HG03439 (cell line): ENCODE measurements around the gene TRIM7.
A peak's percentile ranks its signal among the peaks of the same experiment; 100 is the strongest.

Experiments used
- ATAC-seq: cut with Tn5 transposase; IDR thresholded peaks from one replicate; pipeline ENCODE4 v1.9.1; 2021; ENCODE audit warnings: mild to moderate bottlenecking, moderate library complexity; ENCODE audit not compliant: unreplicated experiment

The TRIM7 gene

DNA sequence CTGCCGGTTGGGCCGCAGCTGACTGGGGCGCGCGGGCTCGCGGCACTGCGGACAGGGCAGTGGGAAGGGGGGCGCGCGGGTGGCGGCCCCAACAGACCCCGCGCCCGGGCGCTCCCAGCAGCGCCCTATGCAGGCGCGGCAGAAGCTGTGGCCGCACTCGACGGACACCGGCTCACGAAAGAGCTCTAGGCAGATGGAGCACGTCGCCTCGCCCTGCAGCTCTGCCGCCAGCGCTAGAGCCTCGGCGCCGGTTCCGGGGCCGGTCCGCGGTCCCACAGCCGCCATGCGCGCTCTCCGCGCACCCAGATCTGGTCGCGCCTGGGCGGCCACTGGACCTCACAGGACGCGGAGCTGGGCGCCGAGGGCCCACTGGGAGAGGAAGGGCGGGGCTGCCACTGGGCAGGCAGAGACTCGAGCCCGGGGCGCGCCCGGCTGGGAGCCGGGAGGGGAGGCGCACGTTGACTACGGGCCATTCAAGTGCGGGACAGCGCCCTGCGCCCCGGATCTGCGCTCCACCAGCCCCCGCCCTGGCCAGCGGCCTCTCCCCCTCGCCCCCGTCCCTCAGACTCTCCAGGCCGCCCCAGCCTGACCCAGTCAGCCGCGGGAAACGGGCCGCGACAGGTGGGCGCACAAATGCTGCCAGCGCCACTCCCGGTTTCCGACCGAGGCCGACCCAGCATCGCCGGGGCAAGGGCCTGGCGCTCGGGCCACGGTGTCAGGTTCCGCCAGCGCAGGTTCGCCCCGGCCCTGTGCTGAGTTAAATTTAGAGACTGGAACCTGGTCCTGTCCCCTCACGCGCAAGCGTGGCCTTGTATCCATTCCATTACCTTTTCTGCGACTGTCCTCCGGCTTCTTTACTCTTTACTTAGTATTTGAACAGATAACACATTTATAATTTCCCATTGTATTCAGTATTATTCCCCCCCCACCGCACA is at the start of gene TRIM7:
Gene TRIM7 (minus strand): TSS at position 371 of the 935 bp plus-strand sequence. CDS start 86 bp downstream, at position 285.
- no peak for ATAC-seq

DNA sequence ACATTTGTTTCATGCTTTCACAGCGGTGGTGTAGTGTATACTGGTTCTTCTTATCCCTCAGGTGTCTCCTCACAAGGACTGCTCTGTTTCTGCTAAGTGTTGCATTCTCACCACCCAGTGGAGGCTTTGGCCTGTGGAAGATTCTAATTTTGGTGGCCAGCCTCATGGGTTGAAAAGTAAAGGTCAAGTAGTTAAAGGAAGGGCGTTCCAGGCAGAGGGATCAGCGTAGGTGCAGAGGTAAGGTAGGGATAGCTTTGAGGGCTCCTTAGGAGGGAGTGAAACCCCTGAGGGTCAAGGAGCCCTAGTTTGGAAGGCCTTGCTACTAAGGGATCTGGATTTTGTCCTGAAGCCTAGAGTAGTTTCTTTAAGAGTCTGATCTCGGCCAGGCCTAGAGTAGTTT is 43.3 kb upstream of the TRIM7 start:
- no peak for ATAC-seq

DNA sequence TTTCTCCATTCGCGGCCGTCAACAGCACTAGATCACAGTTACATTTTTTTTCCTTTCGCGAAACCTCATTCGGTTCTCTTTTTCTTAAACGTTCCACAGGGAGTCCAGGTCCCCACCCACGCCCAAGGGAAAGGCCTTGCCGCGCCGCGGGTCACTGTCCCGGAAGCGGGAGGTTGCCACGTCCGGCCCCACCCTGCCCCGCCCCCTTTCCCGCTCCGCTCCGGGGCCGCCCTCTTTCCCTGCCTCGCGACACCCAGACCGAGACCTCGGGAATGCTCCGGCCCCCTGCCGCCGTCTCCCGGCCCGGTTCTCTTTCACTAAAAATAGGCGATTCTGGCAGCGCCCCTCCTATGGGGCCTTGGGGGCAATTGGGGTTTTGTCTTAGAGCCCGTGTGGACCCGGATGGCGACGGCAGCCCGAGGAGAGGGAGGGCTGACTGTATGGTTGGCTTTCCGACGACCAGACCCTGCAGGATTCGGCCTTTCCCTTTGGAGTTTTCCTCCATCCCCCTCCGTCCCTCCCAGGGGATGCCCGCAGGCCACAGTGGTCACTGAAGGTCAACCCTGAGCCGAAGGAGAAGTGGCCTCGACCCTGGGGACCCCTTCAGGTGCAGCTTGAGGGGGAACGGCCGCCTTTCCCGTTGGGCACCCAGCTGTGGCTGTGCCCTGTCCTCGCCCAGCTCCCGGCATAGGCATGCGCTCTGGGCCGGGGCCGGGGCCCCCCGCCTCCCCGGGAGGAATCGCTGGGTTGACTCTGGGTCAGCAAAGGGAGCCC is 41.5 kb upstream of the TRIM7 start:
- ATAC-seq: peak; percentile 34

DNA sequence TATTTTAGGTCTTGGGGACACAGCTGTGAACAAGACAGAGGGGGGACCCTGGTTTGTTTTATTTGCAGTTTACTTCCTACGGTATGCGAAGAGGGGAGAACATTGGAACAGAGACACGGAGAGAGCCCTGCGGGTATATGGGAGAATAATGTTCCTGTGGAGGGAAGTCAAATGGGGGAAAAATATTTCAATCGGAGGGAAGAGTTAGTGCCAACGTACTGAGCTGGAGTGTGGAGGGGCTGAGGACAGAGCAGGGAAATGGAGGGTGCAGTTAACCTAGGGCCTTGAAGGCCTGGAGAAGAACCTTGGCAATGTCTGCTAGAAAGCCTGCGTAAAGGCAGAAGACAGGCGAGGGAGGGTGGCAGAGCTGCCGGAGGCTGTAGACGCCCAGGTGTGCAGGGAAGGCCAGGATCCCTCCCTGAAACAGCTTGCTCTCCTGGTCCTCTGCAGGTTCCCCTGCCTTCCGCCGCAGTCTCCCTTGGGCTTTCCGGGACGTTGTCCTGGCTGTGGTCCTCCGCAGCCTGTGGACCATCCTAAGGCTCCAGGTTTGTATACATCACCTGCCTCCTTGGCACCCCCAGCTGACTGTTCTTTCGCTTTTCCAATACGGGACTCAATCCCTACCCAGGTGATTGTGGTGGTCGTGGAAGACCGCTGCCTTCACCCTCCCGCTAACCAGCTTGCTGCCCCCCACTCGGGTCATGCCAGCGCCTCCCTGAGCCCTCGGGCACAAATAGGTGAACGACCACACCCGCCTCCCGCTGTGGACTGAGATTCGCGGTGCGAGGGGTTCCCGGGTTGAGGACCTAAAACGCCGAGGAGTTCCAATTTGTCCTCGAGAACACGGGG is 40.7 kb upstream of the TRIM7 start:
- ATAC-seq: no peak

DNA sequence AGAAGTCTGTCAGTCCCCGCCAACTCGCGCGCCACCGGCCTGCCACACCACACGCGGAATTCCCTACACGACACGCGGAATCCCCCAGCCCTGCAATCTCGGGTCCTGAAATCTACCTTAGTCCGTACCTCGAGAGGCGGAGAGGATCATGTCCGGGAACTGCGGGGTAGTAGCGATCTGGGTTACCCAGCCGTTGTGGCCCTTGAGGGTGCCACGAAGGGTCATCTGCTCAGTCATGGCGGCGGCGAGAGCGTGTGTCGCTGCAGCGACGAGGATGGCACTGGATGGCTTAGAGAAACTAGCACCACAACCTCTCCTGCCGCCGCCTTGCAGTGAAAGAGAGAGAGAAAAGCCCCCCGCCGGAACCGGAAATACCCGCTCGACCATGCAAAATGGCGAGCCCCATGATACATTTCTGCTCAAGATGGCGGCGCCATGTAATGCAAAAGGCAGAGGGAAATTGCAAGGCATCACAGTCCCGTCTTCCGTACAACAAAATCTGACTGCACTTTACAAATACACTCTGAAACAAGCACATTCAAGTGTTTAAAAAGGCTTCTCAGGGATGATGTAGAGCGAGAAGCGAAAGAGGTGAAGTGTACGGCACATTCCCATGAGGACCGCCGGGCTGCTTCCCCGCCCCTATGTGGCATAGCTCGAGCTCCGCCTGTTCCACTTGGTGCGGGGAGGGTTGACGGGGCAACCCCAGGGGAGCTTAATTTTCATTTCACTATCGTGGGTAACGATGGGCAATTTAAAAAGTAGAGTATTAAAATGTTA is 38.8 kb upstream of the TRIM7 start, which contains the start of gene RACK1:
Gene RACK1 (minus strand): TSS at position 343 of the 780 bp plus-strand sequence. CDS start 106 bp downstream, at position 237.
- ATAC-seq: peak; percentile 54

DNA sequence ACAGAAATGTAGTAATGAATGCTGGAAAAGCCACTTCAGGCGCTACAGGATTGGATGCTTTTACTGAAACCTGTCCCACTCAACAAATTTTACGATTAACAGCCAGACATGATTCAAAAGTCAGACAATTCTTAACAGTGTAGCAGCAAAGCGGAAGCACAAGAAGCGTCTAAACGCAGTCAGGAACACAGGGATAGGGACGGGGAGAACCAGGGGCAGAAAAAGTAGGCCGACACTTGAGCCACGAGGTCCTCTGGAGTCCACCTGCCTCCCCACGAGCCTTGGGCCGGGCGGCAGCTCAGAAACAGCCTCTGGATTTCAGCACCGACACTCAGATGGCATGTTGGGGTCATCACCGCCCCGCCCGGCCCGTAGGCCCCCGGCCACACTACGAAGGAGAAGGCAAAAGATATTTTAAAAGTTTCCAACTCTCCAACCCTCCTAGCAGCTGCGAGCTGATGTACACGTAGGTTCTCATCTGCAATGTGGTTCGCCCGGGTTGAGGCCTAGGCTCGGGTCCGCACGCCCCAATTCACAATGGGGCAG is 38.1 kb upstream of the TRIM7 start:
- ATAC-seq: peak; percentile 6

DNA sequence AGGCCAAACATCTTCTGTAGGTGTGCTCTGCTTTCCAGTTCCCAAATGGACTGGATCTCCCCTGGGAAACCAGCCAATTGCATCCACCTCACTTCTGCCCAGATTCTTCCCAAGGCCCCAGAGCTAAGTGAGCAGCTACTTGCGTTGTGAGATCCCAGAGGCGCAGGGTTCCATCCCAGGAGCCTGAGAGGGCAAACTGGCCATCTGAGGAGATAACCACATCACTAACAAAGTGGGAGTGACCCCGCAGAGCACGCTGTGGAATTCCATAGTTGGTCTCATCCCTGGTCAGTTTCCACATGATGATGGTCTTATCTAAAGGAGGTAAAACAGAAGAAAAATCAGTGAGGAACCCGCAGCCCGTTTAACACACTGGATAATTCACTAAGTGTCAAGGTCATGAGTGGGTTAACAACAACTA is 37.0 kb upstream of the TRIM7 start:
- ATAC-seq: no peak

DNA sequence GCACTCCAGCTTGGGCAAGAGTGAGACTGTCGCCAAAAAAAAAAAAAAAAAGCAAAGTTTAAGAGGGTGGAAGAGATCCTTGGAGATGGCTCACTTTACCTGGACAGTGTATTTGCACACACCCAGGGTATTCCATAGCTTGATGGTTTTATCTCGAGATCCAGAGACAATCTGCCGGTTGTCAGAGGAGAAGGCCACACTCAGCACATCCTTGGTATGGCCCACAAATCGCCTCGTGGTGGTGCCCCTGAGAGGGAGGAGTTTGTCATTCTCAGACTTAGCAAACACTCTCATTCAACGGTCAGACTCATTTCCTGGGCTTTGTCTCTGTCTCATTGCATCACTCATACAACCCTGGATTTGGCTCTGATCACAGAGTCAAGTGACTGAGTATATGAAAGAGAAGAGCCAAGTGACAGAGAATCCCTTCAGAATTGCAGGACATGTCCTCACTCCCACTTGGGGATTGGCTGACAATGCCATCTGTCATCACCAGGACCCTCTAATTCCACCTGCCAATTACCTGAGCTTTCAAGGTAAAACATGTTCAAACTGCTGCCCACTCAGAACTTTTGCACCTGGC is 36.5 kb upstream of the TRIM7 start:
- ATAC-seq: no peak

DNA sequence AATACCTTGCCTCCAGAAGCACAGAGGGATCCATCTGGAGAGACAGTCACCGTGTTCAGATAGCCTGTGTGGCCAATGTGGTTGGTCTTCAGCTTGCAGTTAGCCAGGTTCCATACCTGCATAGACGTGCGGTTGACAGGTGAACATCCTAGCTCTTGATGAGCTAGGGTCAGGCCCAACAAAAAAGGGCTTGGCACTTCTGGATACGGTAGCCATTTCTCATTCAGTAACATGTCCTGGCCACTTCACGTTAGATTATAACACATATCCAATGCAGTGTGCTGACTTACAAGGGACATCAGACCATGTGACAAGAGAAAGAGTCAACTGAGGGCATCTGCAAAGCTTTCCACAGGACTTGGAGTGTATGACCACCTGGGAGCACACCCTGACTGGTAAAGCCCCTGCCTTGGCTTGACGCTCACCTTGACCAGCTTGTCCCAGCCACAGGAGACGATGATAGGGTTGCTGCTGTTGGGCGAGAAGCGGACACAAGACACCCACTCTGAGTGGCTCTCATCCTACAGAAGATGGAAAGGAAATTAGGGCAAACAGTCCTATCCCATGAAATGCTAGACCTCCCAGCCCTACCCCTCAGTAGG is 34.2 kb upstream of the TRIM7 start:
- no peak for ATAC-seq

DNA sequence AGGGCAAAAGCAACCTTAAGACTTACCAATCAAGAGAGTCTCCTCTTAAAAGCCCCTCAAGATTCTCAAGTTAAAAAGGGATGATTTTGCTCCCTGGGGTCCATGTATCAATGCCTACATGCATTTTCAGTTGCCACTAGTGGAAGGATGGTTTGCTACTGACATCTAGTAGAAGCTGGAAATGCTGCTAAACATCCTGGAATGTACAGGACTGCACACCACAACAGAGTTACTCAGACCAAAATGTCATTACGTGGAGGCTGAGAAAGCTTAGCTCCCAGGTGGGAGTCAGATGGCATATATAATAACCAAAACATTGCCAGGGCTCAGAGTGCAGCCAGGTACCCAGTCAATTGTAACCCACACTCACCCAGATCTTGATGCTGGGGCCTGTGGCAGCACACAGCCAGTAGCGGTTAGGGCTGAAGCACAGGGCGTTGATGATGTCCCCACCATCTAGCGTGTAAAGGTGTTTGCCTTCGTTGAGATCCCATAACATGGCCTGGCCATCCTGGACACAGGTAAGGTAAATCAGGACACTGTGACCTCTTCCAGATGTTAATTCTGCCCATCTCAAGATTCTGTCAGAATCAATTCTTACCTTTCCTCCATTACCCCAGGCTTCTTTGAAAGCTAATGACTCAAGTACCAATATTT is 32.9 kb upstream of the TRIM7 start:
- no peak for ATAC-seq

DNA sequence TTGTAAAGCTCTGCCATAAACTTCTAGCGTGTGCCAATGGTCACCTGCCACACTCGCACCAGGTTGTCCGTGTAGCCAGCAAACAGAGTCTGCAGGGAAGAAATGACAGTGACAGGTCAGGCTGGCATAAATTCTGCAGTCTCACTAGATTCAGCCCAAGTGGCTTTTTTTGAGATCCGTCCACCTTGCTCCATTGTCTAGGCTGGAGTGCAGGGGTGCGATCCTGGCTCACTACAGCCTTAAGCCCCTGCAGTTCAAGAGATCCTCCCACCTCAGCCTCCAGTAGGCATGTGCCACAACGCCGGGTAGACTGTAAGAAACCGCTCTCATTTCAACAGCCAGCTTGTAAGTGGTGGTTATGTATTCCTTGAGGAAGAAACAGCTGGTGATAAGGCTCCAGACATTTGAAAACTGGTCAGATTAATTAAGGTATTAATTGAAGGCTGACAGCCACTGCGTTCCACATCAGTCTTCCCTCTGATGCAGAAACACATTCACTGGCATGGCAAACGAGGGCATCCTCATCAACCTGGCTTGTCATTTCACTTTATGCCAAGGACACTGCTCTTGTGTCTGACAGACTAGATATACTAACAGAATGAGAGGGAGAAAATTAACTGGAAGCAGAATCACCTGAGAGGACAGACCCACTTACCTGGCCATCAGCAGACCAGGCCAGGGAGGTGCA is 32.1 kb upstream of the TRIM7 start:
- ATAC-seq: no peak

DNA sequence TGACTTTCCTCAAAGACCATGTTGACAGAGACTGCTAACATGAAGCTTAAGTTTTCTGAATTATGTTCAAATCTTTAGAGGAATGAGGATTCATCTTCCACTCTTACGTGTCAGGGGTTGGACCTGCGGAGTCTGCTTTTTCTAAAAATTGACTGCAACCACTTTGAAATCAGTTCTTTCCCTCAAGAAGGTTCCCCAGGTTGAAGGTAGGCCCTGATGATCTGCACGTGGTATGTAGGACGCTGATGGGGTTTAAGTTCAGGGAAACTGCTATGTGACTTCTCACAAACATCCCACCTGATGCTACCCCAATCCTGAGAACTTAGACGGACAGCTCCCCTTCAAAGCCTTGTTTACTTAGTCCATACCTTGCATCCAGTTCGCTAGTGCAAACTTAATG is 31.5 kb upstream of the TRIM7 start:
- ATAC-seq: no peak

DNA sequence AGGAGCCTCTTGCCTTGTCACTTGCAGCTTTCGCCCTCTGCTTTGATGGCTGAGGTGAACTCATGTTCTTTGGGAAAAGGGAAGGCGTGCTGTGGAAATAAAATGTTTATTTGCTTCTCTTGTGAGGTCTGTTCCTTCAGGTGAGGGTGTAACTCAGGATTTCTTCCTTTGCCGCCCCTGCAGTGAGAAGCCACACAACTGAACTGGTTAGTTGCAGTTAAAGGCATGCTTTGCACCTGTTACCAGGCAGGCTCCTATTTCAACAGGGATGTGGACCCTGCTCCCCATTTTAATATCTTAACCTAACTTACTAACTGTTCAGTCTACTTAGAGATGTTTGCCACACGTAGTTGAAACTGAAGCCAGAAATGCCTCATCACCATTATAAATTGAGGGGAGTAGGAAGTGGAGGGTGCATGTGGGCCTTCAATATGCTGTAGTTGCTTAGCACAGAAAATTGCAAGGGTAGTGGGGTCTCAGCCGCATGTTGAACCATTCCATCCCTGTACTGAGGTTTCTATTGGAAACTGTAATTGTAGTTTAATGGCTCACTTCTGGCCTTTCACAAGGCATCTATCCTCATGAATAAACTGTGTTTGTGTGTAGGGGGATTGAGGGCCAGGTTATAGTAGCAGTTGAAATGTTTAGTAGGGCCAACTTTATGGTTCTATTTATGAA is 30.8 kb upstream of the TRIM7 start:
- no peak for ATAC-seq

DNA sequence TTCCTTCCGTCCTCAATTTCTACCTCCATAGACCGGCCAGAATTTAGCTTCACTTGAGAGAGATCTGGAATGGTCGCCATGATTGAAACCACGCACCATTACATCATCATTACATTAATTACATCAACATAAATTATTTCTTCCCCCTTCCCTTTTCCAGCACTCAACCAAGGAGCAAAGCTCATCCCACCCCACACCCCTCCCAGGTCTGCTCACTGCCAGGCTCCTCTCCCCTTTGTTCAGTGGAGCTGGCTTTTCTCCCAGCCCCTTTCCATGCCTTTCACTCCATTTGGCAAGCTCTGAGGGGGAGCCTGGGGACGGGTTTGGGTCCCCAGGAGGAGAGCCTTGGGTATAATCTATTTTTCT is 30.3 kb upstream of the TRIM7 start:
- ATAC-seq: no peak

DNA sequence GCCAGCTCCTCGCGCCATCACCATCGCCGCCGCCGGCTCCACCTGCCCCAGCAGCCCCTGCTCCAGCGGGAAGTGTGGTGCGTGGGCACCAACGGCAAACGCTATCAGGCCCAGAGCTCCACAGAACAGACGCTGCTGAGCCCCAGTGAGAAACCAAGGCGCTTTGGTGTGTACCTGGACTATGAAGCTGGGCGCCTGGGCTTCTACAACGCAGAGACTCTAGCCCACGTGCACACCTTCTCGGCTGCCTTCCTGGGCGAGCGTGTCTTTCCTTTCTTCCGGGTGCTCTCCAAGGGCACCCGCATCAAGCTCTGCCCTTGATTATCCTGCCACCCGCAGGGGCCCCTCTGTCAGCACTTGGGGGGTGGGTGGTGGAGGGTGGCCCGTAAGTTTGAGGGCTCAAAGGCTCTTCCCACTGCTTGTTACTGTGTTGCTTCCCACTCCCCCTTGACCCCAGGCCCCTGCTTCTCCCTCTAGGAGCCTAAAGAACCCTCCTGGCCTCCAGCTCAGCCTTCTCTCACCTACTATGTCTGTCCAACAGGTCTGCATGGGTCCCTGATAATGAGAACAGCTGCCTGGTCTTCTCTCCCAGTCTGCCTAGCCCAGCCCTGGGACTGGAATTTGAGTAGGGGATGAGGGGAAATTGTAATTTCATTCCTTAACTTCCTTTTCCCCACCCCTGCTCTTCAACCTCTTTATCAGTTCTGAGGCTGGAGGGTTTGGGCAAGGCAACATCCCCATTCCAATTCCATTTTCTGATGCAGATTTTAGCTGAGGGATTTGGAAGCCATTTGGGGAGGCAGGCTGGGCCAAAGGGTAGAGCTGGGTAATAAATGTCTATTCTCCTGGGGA is 29.7 kb upstream of the TRIM7 start:
- no peak for ATAC-seq

DNA sequence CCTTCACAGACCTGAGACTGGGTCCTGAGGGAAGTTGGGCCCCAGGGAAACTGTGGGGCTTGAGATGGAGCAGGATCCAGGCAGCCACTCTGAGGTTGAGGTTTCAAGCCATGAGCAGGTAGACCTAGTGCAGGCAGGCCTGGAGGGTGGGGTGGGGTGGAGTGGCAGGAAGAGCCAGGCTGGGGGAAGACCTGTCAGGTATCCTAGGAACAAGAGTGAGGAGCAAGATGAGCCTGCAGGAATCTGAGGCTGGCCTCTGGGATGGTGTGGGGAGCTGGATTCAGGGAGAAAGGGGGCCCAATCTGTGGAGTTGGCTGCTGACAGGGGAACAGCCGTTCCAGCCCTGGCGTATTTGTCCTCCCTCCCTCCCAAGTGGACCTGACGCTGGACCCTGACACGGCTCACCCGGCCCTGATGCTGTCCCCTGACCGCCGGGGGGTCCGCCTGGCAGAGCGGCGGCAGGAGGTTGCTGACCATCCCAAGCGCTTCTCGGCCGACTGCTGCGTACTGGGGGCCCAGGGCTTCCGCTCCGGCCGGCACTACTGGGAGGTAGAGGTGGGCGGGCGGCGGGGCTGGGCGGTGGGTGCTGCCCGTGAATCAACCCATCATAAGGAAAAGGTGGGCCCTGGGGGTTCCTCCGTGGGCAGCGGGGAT is 28.9 kb upstream of the TRIM7 start:
- no peak for ATAC-seq
